Renal cortex interstitium (tissue), 15 donors: ENCODE measurements around the gene FNDC5. TPM values are rescaled to one million over a fixed set of nuclear protein-coding genes. Genes with fewer than 3 reads are reported as not detected.
"Not testable (repeated sequence)": the region's sequence is repeated elsewhere in the genome, so short reads cannot be mapped to it uniquely, and the experiment has no call there.

Experiments
- DNase-seq, 11 donors: peaks; one replicate each; pipeline ENCODE4 v3.0.0-alpha.2; 2013; ENCODE audit warnings: low read depth in 9 of 11, low spot score in 4 of 11; ENCODE audit errors: extremely low read depth in 1 of 11
- long read RNA-seq, 16 experiments: transcript quantifications; one replicate each; lab custom pipeline, GENCODE V29; 2026
- polyA plus RNA-seq, 3 donors: library from polyadenylated mRNA; unstranded; fragments of 120-200 nt; gene quantifications; one replicate each; pipeline ENCODE4 v1.2.1, GENCODE V29; 2013; ENCODE audit not compliant: insufficient read length in 3 of 3

Gene FNDC5
- 10 to 100 TPM; 46.5 to 56.8 (median 56.2) TPM for polyA plus RNA-seq
- long read RNA-seq, donor 1, partial matches to known transcripts = 5 of 5 reads
- long read RNA-seq, donor 1, other reads (novel, unspliced or antisense) = 0 of 5 reads
- long read RNA-seq, donor 2, partial matches to known transcripts = 0 of 1 reads
- long read RNA-seq, donor 2, other reads (novel, unspliced or antisense) = 0 of 1 reads
- long read RNA-seq, donor 3, partial matches to known transcripts = 0 of 1 reads
- long read RNA-seq, donor 3, other reads (novel, unspliced or antisense) = 0 of 1 reads
- long read RNA-seq, donor 4 = 0 reads
- long read RNA-seq, donor 5 = 0 reads
- long read RNA-seq, donor 6, partial matches to known transcripts = 20 of 21 reads
- long read RNA-seq, donor 6, other reads (novel, unspliced or antisense) = 0 of 21 reads
- long read RNA-seq, donor 7 = 0 reads
- long read RNA-seq, donor 8, partial matches to known transcripts = 0 of 1 reads
- long read RNA-seq, donor 8, other reads (novel, unspliced or antisense) = 0 of 1 reads
- long read RNA-seq, donor 9, partial matches to known transcripts = 0 of 2 reads
- long read RNA-seq, donor 9, other reads (novel, unspliced or antisense) = 0 of 2 reads
- long read RNA-seq, donor 10, partial matches to known transcripts = 0 of 1 reads
- long read RNA-seq, donor 10, other reads (novel, unspliced or antisense) = 0 of 1 reads
- long read RNA-seq, donor 11 = 0 reads
- long read RNA-seq, donor 12 = 0 reads
- long read RNA-seq, donor 13, partial matches to known transcripts = 0 of 4 reads
- long read RNA-seq, donor 13, other reads (novel, unspliced or antisense) = 0 of 4 reads
- long read RNA-seq, donor 14, partial matches to known transcripts = 0 of 2 reads
- long read RNA-seq, donor 14, other reads (novel, unspliced or antisense) = 0 of 2 reads
- long read RNA-seq, donor 15 = 0 reads
- long read RNA-seq, donor 16, partial matches to known transcripts = 0 of 2 reads
- long read RNA-seq, donor 16, other reads (novel, unspliced or antisense) = 0 of 2 reads

GRCh38 chr1:32870615-32871363 is at the start of gene FNDC5:
TSS of gene FNDC5 (minus strand) at chr1:32870912.
- DNase-seq = peak in 3 of 11 donors; percentile 37 to 45 (median 44)

GRCh38 chr1:32919811-32920733 is 49.4 kb upstream of the FNDC5 start:
- DNase-seq = no peak

DNA sequence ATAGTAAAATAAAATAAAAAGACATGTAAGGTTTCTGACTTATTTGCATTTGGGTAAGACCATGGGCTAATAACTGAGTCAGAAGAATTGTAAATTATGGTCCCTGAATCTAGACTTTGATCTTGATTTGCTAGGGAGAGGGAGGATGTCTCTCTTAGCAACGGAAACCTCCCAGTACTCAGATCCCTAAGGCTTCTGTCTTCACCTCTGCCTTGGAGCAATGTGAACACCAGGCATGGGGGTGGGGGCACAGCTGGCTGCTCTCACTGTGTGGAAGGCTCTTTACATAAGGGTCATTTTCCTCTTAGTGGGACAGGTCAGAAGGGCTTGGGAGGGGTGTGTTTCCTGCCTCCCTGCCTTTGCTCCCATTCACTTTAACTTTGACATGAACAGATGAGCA is 47.5 kb upstream of the FNDC5 start:
- no peak for DNase-seq

- DNase-seq = no peak
Measured at GRCh38 chr1:32917521-32917920, 46.8 kb upstream of the FNDC5 start.

GRCh38 chr1:32915766-32916706 is 45.3 kb upstream of the FNDC5 start:
- DNase-seq = no peak

DNA sequence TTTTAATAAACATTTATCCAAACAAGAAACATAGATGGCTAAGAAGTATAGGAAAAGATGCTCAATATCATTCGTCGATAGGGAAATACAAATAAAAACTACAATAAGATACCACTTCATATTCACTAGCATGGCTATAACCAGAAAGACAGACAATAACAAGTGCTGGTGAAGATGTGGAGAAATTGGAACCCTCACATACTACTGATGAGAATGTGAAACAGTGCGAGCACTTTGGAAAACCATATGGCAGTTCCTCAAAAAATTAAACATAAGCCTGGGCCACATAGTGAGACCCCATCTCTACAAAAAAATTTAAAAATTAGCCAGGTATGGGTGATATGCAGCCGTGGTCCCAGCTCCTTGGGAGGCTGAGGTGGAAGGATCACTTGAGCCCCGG is 39.6 kb upstream of the FNDC5 start:
- DNase-seq = no peak

GRCh38 chr1:32907435-32907834 is 36.7 kb upstream of the FNDC5 start:
- peak in 2 of 11 donors; percentile 26 to 46 for DNase-seq

DNA sequence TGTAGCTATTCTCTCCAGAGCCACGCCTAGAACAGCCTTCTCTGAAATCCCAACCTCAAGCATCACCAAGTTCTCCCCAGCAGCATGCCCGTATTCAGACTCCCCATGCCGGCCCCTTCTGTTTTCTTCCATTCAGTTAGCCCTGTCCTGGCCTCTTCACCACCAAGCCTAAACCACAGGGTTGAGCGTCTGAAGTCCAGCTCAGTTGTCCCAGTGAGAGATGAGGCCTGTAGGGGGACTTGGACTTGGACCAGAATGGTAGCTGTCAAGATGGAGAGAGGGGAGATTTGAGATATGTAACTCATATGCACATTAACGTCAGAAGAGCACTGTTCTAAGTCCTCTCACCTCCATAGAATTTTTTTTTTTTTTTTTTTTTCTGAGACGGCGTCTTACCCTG is 35.9 kb upstream of the FNDC5 start:
- no peak for DNase-seq

DNA sequence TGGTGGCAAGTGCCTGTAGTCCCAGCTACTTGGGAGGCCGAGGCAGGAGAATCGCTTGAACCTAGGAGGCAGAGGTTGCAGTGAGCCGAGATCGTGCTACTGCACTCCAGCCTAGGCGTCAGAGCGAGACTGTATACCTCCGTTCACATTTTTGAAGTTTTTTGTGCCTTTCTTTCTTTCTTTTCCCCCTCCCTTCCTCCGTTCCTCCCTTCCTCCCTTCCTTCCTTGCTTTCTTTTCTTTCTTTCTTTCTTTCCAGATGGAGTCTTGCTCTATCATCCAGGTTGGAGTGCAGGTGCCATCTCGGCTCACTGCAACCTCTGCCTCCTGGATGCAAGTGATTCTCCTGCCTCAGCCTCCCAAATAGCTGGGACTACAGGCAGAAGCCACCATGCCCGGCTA is 34.9 kb upstream of the FNDC5 start:
- DNase-seq = not testable (repeated sequence)

- DNase-seq = no peak
Measured at GRCh38 chr1:32904797-32905196, 34.1 kb upstream of the FNDC5 start.

GRCh38 chr1:32903991-32904785 is 33.5 kb upstream of the FNDC5 start:
- no peak for DNase-seq

DNA sequence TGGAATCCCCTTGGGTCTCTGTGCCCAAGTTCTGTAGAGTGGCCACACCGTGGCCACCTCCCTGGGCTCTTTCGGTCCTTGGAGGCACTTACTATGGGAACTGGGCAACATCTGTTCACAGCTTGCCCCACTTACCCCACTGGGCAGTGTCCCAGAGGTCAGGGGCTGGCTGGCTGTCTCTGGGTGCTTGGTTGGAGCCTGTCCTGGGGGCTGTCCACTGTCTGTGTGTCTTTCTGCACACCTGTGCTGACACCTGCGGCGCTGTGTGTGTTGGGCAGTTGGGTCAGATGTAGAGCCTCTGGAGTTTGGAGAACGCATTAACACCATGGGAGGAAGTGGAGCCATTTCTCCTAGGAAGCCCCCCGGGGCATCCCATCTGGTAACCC is 31.8 kb upstream of the FNDC5 start:
- no peak for DNase-seq

- DNase-seq = no peak
Measured at GRCh38 chr1:32901823-32902534, 31.3 kb upstream of the FNDC5 start.

- DNase-seq = no peak
Measured at GRCh38 chr1:32900956-32901822, 30.5 kb upstream of the FNDC5 start, which contains the start of gene TMEM54. TSS of gene TMEM54 (minus strand) at chr1:32901389. CDS start at chr1:32901238, 151 bp downstream.
